Body of pancreas (tissue), 4 donors: ENCODE results near the gene DMXL1.

Experiments used
- CTCF ChIP-seq, 7 experiments: fragments of 450-650 bp in 4 of 7; fragments of 200-600 bp in 3 of 7; sonication (generic) in 3 of 7; IDR thresholded peaks; one replicate each; pipeline ENCODE4 v1.5.1; 2016 to 2019; ENCODE audit warnings: antibody characterized with exemption in 7 of 7
- POLR2A ChIP-seq, 3 donors: fragments of 450-650 bp; IDR thresholded peaks; one replicate each; pipeline ENCODE4 v1.6.1; 2016; ENCODE audit warnings: antibody characterized with exemption in 3 of 3, mild to moderate bottlenecking in 2 of 3

GRCh38 chr5:119136666-119137318, 65.9 kb downstream of the DMXL1 start:
- no peak for TF ChIP-seq CTCF (IDR thresholded peaks at IDR 0.05)
- TF ChIP-seq POLR2A (IDR thresholded peaks at IDR 0.05), result no peak
